Sigmoid colon (tissue), 7 donors: Measurements from ENCODE around the gene CXCL8. TPM values are rescaled to one million over a fixed set of nuclear protein-coding genes. Genes with fewer than 3 reads are reported as not detected.
A peak's percentile ranks its signal among the peaks of the same experiment; 100 is the strongest.

Experiments used
- DNase-seq: peaks from one replicate; pipeline ENCODE4 v3.0.0-alpha.2; 2019
- H3K27ac ChIP-seq, 4 donors: fragments of 200-600 bp; sonication (generic); one replicate each; pipeline ENCODE4 v1.5.1; 2016 to 2019; ENCODE audit warnings: mild to moderate bottlenecking in 1 of 4
- H3K27me3 ChIP-seq, 3 donors: fragments of 200-600 bp; sonication (generic); one replicate each; pipeline ENCODE4 v1.5.1; 2019; ENCODE audit warnings: mild to moderate bottlenecking in 1 of 3
- H3K36me3 ChIP-seq, 4 donors: fragments of 200-600 bp; sonication (generic); one replicate each; pipeline ENCODE4 v1.5.1; 2016 to 2019
- H3K4me1 ChIP-seq, 4 donors: fragments of 200-600 bp; sonication (generic); one replicate each; pipeline ENCODE4 v1.5.1; 2017 to 2019
- H3K4me3 ChIP-seq, 4 donors: fragments of 200-600 bp; sonication (generic); one replicate each; pipeline ENCODE4 v1.5.1; 2017 to 2019; ENCODE audit warnings: mild to moderate bottlenecking in 2 of 4, moderate library complexity in 1 of 4
- H3K9me3 ChIP-seq, 4 donors: fragments of 200-600 bp in 3 of 4; sonication (generic) in 3 of 4; one replicate each; pipeline versions ENCODE4 v1.5.1 to v1.6.1; 2013 to 2019
- CTCF ChIP-seq, 4 experiments: fragments of 450-650 bp in 3 of 4; fragments of 200-600 bp in 1 of 4; IDR thresholded peaks; one replicate each; pipeline ENCODE4 v1.5.1; 2016 to 2019; ENCODE audit warnings: antibody characterized with exemption in 4 of 4, mild to moderate bottlenecking in 3 of 4, moderate library complexity in 2 of 4
- EP300 ChIP-seq, 4 donors: sonication (generic); formaldehyde crosslinking; IDR thresholded peaks; one replicate each; pipeline ENCODE4 v1.6.1; 2017; ENCODE audit warnings: antibody characterized with exemption in 4 of 4
- POLR2A ChIP-seq, 2 donors: fragments of 450-650 bp; IDR thresholded peaks; one replicate each; pipeline ENCODE4 v1.6.1; 2016; ENCODE audit warnings: antibody characterized with exemption in 2 of 2, mild to moderate bottlenecking in 2 of 2, moderate library complexity in 2 of 2
- POLR2AphosphoS5 ChIP-seq, 4 donors: sonication (generic); formaldehyde crosslinking; IDR thresholded peaks; one replicate each; pipeline ENCODE4 v1.6.1; 2017; ENCODE audit warnings: antibody characterized with exemption in 4 of 4
- WGBS, 2 donors: extraction: QIAGEN DNeasy Blood & Tissue Kit; methylation state at CpG; one replicate each; pipeline ENCODE4 v1.1.7; 2013; 5-methylcytosine and 5-hydroxymethylcytosine counted together
- intact Hi-C: fragments of 100-400 bp; cut with DNase I; formaldehyde crosslinking; loops from one replicate; pipeline ENCODE4 v1.15.1; 2023
- polyA plus RNA-seq, 3 donors: library from polyadenylated mRNA; stranded (reverse); fragments of 200-250 nt; gene quantifications; one replicate each; pipeline ENCODE4 v1.2.3, GENCODE V29; 2013
- total RNA-seq, 4 donors: library from RNA; depleted of rRNA; stranded (reverse); fragments of >200 nt; gene quantifications; one replicate each; pipeline ENCODE4 v1.1.0, GENCODE V29; 2016
- donor health status: healthy with polysubstance abuse.
- donor health status: Bipolar disorder and iron deficiency.
- donor health status: healthy.

CXCL8 gene
- total and polyA plus RNA-seq, 7 donors = 0.36 to 109 (median 8.0) TPM; not detected in 1

GRCh38 chr4:73735231-73735630 lies 5.1 kb upstream of the CXCL8 start:
- Histone ChIP-seq H3K27me3 (no peaks in the 10 kb centered on the region), H3K4me3 (no peak overlapping the region), H3K4me1 (peaks cover 0 to 37% (median 27%) of the 10 kb centered on the region in 4 donors), H3K9me3 (no peaks in the 10 kb centered on the region), H3K36me3 (no peaks in the 10 kb centered on the region), H3K27ac (no peak overlapping the region)
- intact Hi-C loops = loop anchor here (10.0 kb wide), 1 partner anchor 130 kb away; the partner anchor contains the start of gene CXCL1
- 53 to 76% methylated on average over 3 of the region's 3 CpGs for WGBS, 2 donors
- no peak for DNase-seq
- TF ChIP-seq POLR2A (IDR thresholded peaks at IDR 0.05) (no peak), CTCF (IDR thresholded peaks at IDR 0.05) (no peak), POLR2AphosphoS5 (IDR thresholded peaks at IDR 0.05) (peak in 1 of 4 donors; percentile 45), EP300 (IDR thresholded peaks at IDR 0.05) (peak in 1 of 4 donors; percentile 29)

GRCh38 chr4:73741031-73741749 lies 821 bp downstream of the CXCL8 start:
- Histone ChIP-seq H3K27ac (no peak overlapping the region), H3K4me3 (no peak overlapping the region), H3K4me1 (peaks cover 0 to 23% (median 18%) of the 10 kb centered on the region in 4 donors), H3K27me3 (no peaks in the 10 kb centered on the region), H3K9me3 (no peaks in the 10 kb centered on the region), H3K36me3 (no peaks in the 10 kb centered on the region)
- intact Hi-C loops = no loop called here
- no peak for TF ChIP-seq POLR2AphosphoS5 (IDR thresholded peaks at IDR 0.05)
- TF ChIP-seq EP300 (IDR thresholded peaks at IDR 0.05) = no peak
- no peak for TF ChIP-seq CTCF (IDR thresholded peaks at IDR 0.05)
- no peak for TF ChIP-seq POLR2A (IDR thresholded peaks at IDR 0.05)
- DNase-seq = no peak
- WGBS, 2 donors = 49 to 54% methylated on average over 2 of the region's 2 CpGs

- H3K27ac ChIP-seq = no peak overlapping the region
- no peaks in the 10 kb centered on the region for H3K36me3 ChIP-seq
- WGBS, 2 donors = 80 to 81% methylated on average over 1 of the region's 1 CpG
- no peaks in the 10 kb centered on the region for H3K9me3 ChIP-seq
- no peak for DNase-seq
- no peaks in the 10 kb centered on the region for H3K27me3 ChIP-seq
- H3K4me3 ChIP-seq = no peak overlapping the region
- intact Hi-C loops = no loop called here
- H3K4me1 ChIP-seq = peaks cover 0 to 21% (median 16%) of the 10 kb centered on the region in 4 donors
- TF ChIP-seq POLR2AphosphoS5 (IDR thresholded peaks at IDR 0.05) (no peak), EP300 (IDR thresholded peaks at IDR 0.05) (no peak), CTCF (IDR thresholded peaks at IDR 0.05) (no peak), POLR2A (IDR thresholded peaks at IDR 0.05) (no peak)
These were observed 1.6 kb downstream of the CXCL8 start for GRCh38 chr4:73741750-73742489.

GRCh38 chr4:73742490-73743160 lies 2.3 kb downstream of the CXCL8 start:
- no peak overlapping the region for H3K27ac ChIP-seq
- H3K9me3 ChIP-seq = no peaks in the 10 kb centered on the region
- intact Hi-C loops = no loop called here
- H3K27me3 ChIP-seq = no peaks in the 10 kb centered on the region
- H3K4me1 ChIP-seq = peaks cover 0 to 21% (median 16%) of the 10 kb centered on the region in 4 donors
- WGBS, 2 donors = 92 to 93% methylated on average over 2 of the region's 2 CpGs
- no peak overlapping the region for H3K4me3 ChIP-seq
- no peaks in the 10 kb centered on the region for H3K36me3 ChIP-seq
- no peak for DNase-seq
- TF ChIP-seq POLR2A (IDR thresholded peaks at IDR 0.05) = no peak
- TF ChIP-seq CTCF (IDR thresholded peaks at IDR 0.05) = no peak
- no peak for TF ChIP-seq POLR2AphosphoS5 (IDR thresholded peaks at IDR 0.05)
- no peak for TF ChIP-seq EP300 (IDR thresholded peaks at IDR 0.05)
